Measurements from ENCODE around the gene UQCRFS1.
"Not testable (repeated sequence)": the region's sequence is repeated elsewhere in the genome, so short reads cannot be mapped to it uniquely, and the experiment has no call there.

UQCRFS1 gene

GRCh38 chr19:29212648-29213573 lies at the start of gene UQCRFS1:
TSS of gene UQCRFS1 (minus strand) at chr19:29213151. CDS start at chr19:29213118, 33 bp downstream.
- DNase-seq (ENCODE audit: low read depth) = peak; percentile 94

- no peak for DNase-seq (ENCODE audit: low read depth)
These were observed 49.1 kb upstream of the UQCRFS1 start for GRCh38 chr19:29262085-29262484.

DNA sequence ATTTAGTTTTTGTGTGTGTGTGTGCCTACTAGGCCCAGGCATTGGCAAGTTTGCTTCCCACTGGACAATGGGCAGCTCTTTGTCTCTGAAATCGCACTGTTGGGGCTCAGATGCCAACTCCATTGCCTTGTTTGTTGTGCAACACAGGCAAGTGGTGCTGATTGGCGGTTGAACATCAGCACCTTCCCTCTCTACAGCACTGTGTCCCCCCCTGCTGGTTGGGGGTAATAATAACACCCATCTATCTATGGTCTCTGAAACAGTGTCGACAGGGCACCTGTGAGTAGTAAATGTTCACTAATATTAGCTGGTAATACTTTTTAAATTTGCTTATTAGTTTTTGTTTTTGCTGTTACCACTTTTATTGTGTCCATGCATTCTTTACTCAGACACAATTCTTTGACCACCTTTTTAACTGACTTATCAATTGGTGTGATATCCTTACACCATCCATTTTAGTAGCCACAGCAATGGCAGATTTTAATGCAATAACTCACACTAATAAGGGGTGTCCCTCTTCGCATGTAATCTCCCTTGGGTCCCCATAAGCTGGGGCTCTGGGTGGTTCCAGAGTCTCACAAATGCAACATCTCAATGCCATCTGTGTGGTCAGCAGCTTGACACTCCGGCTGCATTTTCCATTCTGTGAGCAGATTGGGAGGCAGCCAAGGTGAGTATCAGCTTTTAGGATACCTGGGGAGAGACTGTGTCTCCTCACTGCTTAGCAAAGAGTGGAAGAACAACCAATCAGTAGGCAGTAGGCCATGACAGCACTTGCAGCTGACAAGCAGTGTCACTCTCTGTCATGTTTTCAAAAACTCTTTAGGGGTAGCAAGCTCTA lies 47.7 kb upstream of the UQCRFS1 start:
- DNase-seq (ENCODE audit: low read depth) = no peak

- no peak for DNase-seq (ENCODE audit: low read depth)
These were observed 46.9 kb upstream of the UQCRFS1 start for GRCh38 chr19:29259867-29260281.

GRCh38 chr19:29259153-29259552 lies 46.2 kb upstream of the UQCRFS1 start:
- no peak for DNase-seq (ENCODE audit: low read depth)

DNA sequence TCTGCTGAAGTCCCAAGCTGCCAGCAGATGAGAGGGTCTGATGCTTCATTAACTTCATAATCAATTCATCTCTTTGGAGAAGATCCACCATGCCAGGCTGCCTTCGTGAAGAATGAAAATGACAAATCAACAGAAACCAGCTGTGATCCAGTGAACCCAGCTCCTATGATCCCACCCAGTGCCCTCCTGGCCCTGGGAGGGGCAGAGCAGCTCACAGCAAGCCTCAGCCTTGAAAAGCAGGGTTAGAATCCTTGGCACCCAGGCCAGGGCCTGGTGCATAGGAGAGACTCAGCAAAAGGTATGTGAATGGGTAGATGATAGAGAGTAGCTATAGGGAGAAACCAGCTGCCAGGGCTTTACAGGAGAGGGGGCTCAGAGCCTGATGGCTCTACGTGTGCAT lies 43.6 kb upstream of the UQCRFS1 start:
- DNase-seq (ENCODE audit: low read depth) = no peak

- DNase-seq (ENCODE audit: low read depth) = no peak
These were observed 43.0 kb upstream of the UQCRFS1 start for GRCh38 chr19:29255912-29256311.

DNA sequence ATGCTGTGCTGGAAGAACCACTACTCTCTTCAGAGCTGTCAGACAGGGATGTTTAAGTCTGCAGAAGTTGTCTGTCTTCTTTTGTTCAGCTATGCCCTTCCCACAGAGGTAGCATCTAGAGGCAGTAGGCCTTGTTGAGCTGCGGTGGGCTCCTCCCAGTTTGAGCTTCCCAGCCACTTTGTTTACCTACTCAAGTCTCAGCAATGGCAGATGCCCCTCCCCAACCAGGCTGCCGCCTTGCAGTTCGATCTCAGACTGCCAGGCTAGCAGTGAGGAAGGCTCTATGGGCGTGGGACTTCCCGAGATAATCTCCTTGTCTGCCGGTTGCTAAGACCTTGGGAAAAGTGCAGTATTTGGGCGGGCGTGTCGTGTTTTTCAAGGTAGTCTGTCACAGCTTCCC lies 42.1 kb upstream of the UQCRFS1 start:
- no peak for DNase-seq (ENCODE audit: low read depth)

GRCh38 chr19:29249798-29250197 lies 36.8 kb upstream of the UQCRFS1 start:
- not testable (repeated sequence) for DNase-seq (ENCODE audit: low read depth)

DNA sequence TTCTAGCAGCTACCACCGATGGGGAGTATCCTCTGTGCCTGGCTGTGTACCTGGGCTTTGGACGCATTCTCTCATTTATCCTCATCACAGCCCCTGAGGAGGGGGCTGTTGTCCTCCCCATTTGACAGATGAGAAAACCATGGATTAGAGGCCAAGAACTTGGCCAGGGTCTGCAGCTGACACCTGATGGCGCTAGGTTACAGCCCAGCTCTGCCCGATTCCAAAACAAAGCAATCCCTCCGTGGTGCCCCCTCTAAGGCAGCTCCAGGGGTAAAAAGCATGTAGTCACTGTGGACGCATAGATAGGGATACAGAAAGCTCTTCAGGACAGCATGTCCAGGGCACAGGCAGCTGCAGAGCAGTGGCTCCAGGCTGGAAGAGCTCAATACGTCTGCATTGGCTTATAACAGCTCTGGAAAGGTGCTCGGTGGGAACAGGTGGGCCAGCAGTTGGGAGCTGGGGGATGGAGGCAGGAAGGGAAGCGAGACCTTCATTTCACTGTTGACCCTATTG lies 35.4 kb upstream of the UQCRFS1 start:
- DNase-seq (ENCODE audit: low read depth) = no peak

DNA sequence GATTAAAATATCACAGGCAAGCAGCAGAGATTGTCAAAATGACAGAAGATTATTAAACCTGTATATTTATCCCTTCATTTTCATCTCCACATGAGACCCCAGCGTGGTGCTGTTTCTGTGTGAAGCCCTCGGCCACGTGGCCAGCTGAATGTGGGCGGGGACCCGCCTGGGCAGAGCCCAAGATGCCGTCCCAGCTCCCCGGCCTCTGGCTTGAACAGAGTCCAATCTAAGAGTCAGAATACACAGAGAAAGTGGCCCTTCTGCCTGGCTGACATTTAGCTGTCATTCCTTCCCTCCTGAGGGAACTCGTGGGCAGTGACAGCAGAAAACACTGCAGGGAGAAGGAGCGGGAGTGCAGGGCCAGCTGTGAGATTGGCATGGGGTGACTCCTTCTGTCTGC lies 34.9 kb upstream of the UQCRFS1 start:
- DNase-seq (ENCODE audit: low read depth) = no peak

DNA sequence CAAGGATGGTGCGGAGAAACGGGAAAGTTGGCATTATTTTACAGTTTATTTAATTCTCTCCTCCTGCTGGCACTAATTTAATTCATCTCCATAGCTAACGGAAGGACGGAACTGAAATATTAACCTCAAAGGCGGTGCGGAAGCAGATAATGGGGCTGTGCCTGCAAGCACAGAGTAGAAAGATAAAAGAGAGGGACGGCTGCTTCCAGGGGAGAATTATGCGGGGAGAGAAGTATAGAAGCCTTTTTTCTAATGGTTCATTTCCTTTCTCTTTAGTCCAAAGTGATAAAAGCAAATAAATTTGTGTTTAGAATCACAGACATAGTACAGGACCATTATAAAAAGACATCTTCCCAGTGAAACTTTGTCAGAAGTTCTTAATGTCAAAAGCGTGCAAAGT lies 34.5 kb upstream of the UQCRFS1 start:
- DNase-seq (ENCODE audit: low read depth) = no peak

DNA sequence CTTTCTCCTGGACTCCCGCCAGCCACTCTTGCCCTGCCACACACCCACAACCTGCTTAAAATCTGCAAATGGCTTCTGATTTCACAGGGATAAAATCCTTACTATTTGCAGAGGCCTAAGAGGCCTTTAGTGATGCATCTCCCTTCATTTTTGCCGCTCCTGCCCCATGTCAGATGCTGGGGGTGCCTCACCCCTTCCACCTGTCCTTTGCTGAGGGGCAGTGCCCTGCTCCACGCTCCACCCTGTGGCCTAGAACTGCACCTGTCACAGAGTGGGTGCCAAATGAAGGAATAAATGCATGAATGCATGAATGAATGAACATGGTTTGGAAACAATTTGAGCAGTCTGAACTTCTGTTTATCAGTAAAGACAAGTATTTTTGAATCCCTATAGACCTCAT lies 34.1 kb upstream of the UQCRFS1 start:
- DNase-seq (ENCODE audit: low read depth) = no peak

- no peak for DNase-seq (ENCODE audit: low read depth)
These were observed 32.3 kb upstream of the UQCRFS1 start for GRCh38 chr19:29245215-29245614.

DNA sequence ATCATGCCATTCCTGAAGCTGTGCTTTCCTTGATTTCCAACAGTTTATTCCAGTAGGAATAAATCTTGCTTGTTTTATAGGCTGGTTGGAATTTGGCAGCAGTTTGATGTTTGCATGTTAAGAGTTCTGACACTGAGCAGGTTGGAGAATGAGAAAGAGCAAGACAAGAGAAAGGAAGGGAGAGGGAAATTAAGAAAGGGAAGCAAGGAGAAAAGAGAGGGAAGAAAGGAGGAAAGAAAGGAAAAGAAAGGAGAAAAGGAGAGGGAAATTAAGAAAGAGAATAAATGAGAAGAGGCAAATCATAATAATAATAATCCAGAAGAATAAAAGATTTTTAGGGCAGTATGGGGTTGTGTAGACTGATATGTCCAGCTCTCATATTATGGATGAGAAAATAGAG lies 28.4 kb upstream of the UQCRFS1 start:
- DNase-seq (ENCODE audit: low read depth) = no peak

DNA sequence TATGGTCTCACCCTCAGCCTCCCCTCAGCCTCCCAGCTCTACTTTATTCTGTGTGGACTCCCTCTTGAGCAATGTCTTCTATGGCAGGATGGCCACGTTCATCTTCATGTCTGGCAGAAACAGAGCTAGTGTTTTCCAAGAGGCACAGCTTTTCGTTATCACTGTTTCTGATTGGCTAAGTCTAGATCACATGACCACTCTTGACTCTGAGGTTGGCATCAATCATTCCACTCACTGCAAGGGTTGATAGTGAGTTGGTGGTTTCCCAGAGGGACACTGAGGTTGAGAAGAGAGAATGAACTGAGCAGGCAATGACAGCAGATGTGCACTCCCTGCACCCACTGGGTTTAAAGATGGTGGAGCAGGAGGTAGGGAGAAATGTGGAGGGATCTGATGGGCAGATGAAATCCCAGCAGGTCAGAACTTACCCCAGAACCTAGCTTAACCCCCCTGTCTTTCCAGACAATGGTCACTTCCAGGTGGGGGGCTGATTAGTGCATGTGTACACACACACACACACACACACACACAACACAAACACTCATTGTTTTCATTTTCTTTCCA lies 26.3 kb upstream of the UQCRFS1 start:
- no peak for DNase-seq (ENCODE audit: low read depth)

DNA sequence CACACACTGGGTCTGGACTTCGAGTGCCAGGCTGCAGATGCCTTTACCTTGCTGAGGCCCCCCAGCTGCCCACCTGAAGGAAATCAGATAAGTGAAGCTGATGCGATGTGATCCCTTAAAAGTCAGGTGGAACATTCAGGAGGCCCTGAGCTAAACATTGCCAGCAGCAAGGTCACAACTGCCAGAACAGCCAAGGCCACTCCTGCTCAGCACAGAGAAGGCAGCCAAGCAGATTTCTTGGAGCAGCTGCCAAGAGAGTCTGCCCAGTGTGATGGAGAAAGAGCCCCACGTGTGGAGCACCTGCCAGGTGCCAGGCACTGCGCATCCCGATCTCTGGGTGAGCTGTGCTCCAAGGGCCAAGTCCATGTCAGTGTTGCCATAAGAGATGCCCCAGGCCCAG lies 20.6 kb upstream of the UQCRFS1 start:
- no peak for DNase-seq (ENCODE audit: low read depth)

- no peak for DNase-seq (ENCODE audit: low read depth)
These were observed 19.4 kb upstream of the UQCRFS1 start for GRCh38 chr19:29232315-29232852.

GRCh38 chr19:29231306-29231705 lies 18.4 kb upstream of the UQCRFS1 start:
- DNase-seq (ENCODE audit: low read depth) = not testable (repeated sequence)

- no peak for DNase-seq (ENCODE audit: low read depth)
These were observed 4.7 kb upstream of the UQCRFS1 start for GRCh38 chr19:29217616-29218015.

GRCh38 chr19:29216021-29216420 lies 3.1 kb upstream of the UQCRFS1 start:
- no peak for DNase-seq (ENCODE audit: low read depth)

- DNase-seq (ENCODE audit: low read depth) = no peak
These were observed 2.4 kb upstream of the UQCRFS1 start for GRCh38 chr19:29215322-29215845.

All from activated T-helper 1 cell treated with Interleukin-2 at 50 U/mL for 16 hours (primary cell).